Astrocyte (in vitro differentiated cells and primary cell): ENCODE data around the gene PDZD2. TPM values are rescaled to one million over a fixed set of nuclear protein-coding genes. Genes with fewer than 3 reads are reported as not detected.

Experiments
- DNase-seq: peaks from one replicate; pipeline ENCODE4 v3.0.0-alpha.2; 2010; ENCODE audit warnings: low read depth
- FAIRE-seq: peaks from 2 replicates; lab custom pipeline; 2011; peaks lifted over from hg19 to GRCh38; lab: Jason Lieb, UNC
- H2AFZ ChIP-seq: 2 replicates; pipeline ENCODE4 v1.6.0; 2012; ENCODE audit warnings: low read depth, low read length, inconsistent platforms
- H3K27ac ChIP-seq: 2 replicates; pipeline ENCODE4 v1.5.1; 2011; ENCODE audit warnings: low read depth, low read length, inconsistent platforms
- H3K27me3 ChIP-seq: 2 replicates; pipeline ENCODE4 v1.6.0; 2011; ENCODE audit warnings: low read length, inconsistent platforms; ENCODE audit not compliant: insufficient read depth
- H3K36me3 ChIP-seq: 2 replicates; pipeline ENCODE4 v1.5.1; 2011; ENCODE audit warnings: low read length, inconsistent platforms; ENCODE audit not compliant: insufficient read depth
- H3K4me1 ChIP-seq: 2 replicates; pipeline ENCODE4 v1.5.1; 2011; ENCODE audit warnings: low read length, inconsistent platforms; ENCODE audit not compliant: insufficient read depth
- H3K4me2 ChIP-seq: 2 replicates; pipeline ENCODE4 v1.6.0; 2012; ENCODE audit warnings: low read length, inconsistent platforms
- H3K4me3 ChIP-seq: 2 replicates; pipeline ENCODE4 v1.5.1; 2011; ENCODE audit warnings: low read depth, mild to moderate bottlenecking, low read length, inconsistent platforms; ENCODE audit not compliant: insufficient read depth
- H3K79me2 ChIP-seq: 2 replicates; pipeline ENCODE4 v1.6.0; 2012; ENCODE audit warnings: mild to moderate bottlenecking, low read length, inconsistent platforms; ENCODE audit not compliant: insufficient read depth
- H3K9ac ChIP-seq: 2 replicates; pipeline ENCODE4 v1.6.0; 2012; ENCODE audit warnings: mild to moderate bottlenecking, low read length, inconsistent platforms
- H3K9me3 ChIP-seq: 2 replicates; pipeline ENCODE4 v1.5.1; 2012; ENCODE audit warnings: low read depth, mild to moderate bottlenecking, low read length, inconsistent platforms; ENCODE audit not compliant: insufficient read depth
- H4K20me1 ChIP-seq: 2 replicates; pipeline ENCODE4 v1.6.0; 2012; ENCODE audit warnings: low read length, inconsistent platforms; ENCODE audit not compliant: insufficient read depth
- H3K27ac Mint-ChIP-seq: one replicate; pipeline ENCODE4 v1.8.0; 2021; ENCODE audit warnings: mild to moderate bottlenecking, mixed read lengths; ENCODE audit not compliant: unreplicated experiment
- H3K27me3 Mint-ChIP-seq: one replicate; pipeline ENCODE4 v1.8.0; 2021; ENCODE audit warnings: low read depth, mixed read lengths; ENCODE audit not compliant: unreplicated experiment
- H3K36me3 Mint-ChIP-seq: one replicate; pipeline ENCODE4 v1.8.0; 2021; ENCODE audit warnings: low read depth, mixed read lengths; ENCODE audit not compliant: unreplicated experiment
- H3K4me1 Mint-ChIP-seq: one replicate; pipeline ENCODE4 v1.8.0; 2021; ENCODE audit warnings: low read depth, mixed read lengths; ENCODE audit not compliant: unreplicated experiment
- H3K4me3 Mint-ChIP-seq: one replicate; pipeline ENCODE4 v1.8.0; 2021; ENCODE audit warnings: mild to moderate bottlenecking, moderate library complexity, mixed read lengths; ENCODE audit not compliant: unreplicated experiment
- H3K9me3 Mint-ChIP-seq: one replicate; pipeline ENCODE4 v1.8.0; 2021; ENCODE audit warnings: mild to moderate bottlenecking, mixed read lengths; ENCODE audit not compliant: unreplicated experiment
- EZH2 ChIP-seq: IDR thresholded peaks from 2 replicates; pipeline ENCODE4 v1.6.1; 2012; ENCODE audit warnings: mild to moderate bottlenecking, low read length, inconsistent platforms; ENCODE audit not compliant: insufficient read depth
- total RNA-seq: library from RNA; stranded (reverse); gene quantifications from 2 replicates; pipeline ENCODE4 v1.2.1, GENCODE V29; 2021
- TF ChIP-seq, protein P1 (sequence below): IDR thresholded peaks from 2 replicates; pipeline ENCODE4 v1.5.1; 2011; ENCODE audit warnings: low read depth, mild to moderate bottlenecking, inconsistent platforms, low read length, moderate library complexity; ENCODE audit not compliant: insufficient read depth

Gene PDZD2
- total RNA-seq, 1 donor from 2014 or later: 10.3 TPM

DNA sequence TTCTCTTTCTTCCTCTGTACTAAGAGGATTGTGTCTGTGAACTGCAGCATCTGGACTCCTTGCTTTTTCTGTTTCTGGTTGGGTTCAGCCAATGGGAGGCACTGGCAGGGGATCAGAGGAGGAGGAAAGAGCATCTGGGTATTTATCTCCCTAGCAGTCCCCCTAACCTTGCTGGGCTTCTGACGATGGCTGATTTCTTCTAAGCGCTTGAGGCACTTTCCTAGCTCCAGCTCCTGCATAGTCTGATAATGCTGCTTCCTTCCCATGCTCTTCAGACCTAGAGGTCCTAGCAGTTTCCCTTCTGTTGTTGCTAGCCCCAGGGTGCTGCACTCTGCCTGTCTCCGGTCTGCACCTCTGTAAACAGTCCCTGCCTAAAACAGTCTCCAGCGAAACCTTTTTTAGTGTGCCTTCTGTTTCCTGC, 225.1 kb downstream of the PDZD2 start:
- H3K4me3 Mint-ChIP-seq: no peak overlapping the region
- H3K36me3 Mint-ChIP-seq: peaks cover 8% of the 10 kb centered on the region
- no peak overlapping the region for H3K27ac Mint-ChIP-seq
- peaks cover 4% of the 10 kb centered on the region for H3K4me1 Mint-ChIP-seq
- H4K20me1 ChIP-seq: no peaks in the 10 kb centered on the region
- no peak overlapping the region for H3K27ac ChIP-seq
- no peak for TF ChIP-seq EZH2
- TF ChIP-seq, protein P1, sequence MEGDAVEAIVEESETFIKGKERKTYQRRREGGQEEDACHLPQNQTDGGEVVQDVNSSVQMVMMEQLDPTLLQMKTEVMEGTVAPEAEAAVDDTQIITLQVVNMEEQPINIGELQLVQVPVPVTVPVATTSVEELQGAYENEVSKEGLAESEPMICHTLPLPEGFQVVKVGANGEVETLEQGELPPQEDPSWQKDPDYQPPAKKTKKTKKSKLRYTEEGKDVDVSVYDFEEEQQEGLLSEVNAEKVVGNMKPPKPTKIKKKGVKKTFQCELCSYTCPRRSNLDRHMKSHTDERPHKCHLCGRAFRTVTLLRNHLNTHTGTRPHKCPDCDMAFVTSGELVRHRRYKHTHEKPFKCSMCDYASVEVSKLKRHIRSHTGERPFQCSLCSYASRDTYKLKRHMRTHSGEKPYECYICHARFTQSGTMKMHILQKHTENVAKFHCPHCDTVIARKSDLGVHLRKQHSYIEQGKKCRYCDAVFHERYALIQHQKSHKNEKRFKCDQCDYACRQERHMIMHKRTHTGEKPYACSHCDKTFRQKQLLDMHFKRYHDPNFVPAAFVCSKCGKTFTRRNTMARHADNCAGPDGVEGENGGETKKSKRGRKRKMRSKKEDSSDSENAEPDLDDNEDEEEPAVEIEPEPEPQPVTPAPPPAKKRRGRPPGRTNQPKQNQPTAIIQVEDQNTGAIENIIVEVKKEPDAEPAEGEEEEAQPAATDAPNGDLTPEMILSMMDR: no peak
- no peak overlapping the region for H3K9ac ChIP-seq
- no peak for FAIRE-seq
- no peak overlapping the region for H3K4me2 ChIP-seq
- H2AFZ ChIP-seq: no peak overlapping the region
- no peaks in the 10 kb centered on the region for H3K79me2 ChIP-seq
- no peaks in the 10 kb centered on the region for H3K4me1 ChIP-seq
- no peak overlapping the region for H3K4me3 ChIP-seq
- no peaks in the 10 kb centered on the region for H3K27me3 Mint-ChIP-seq
- no peak for DNase-seq
- peaks cover 1% of the 10 kb centered on the region for H3K9me3 ChIP-seq
- H3K27me3 ChIP-seq: no peaks in the 10 kb centered on the region
- peaks cover 4% of the 10 kb centered on the region for H3K9me3 Mint-ChIP-seq
- no peaks in the 10 kb centered on the region for H3K36me3 ChIP-seq

DNA sequence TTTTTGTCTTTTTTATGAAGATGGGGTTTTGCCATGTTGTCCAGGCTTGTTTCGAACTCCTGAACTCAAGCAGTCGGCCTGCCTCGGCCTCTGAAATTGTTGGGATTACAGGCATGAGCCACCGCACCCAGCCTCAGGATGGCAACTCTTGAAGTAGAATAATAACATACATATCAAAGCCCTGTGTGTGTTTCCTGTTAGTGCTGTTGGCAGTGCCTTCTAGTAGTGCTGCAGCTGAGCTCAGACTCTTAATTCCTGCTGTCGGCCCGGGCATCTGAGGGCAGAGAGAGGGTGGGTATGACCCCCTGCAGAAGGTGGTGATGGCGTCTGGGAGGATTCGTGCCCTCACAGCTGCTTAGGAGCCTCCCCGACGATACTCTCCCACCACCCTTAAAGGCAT, 227.2 kb downstream of the PDZD2 start:
- H3K9me3 Mint-ChIP-seq: no peaks in the 10 kb centered on the region
- no peak for FAIRE-seq
- H3K9me3 ChIP-seq: no peaks in the 10 kb centered on the region

DNA sequence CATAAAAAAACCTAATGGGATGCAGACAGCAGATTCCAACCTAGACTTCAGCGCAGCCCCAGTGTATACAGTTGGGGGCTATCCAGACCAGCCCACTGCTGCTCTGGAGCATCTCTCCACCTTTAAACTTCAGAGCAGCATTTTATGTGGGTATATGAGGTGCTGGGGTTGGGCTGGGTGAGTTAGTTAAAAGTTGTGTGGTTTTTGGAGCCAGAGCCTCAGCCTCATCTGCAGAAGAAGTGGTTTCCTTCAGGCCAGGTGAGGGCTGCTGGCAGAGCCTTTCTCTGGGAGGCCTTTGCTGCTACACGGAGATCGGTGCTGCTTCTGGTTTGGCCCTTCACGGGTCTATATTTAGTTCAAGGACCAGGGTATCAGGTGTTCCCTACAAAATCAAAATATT, 228.3 kb downstream of the PDZD2 start:
- no peak for TF ChIP-seq EZH2
- TF ChIP-seq, protein P1: no peak
- no peaks in the 10 kb centered on the region for H3K27me3 Mint-ChIP-seq
- H3K36me3 Mint-ChIP-seq: no peaks in the 10 kb centered on the region
- Histone ChIP-seq H3K27me3 (no peaks in the 10 kb centered on the region), H2AFZ (no peak overlapping the region), H3K36me3 (no peaks in the 10 kb centered on the region), H4K20me1 (no peaks in the 10 kb centered on the region), H3K4me3 (no peak overlapping the region), H3K9ac (no peak overlapping the region), H3K79me2 (no peaks in the 10 kb centered on the region), H3K4me2 (no peak overlapping the region), H3K27ac (no peak overlapping the region), H3K9me3 (no peaks in the 10 kb centered on the region), H3K4me1 (no peaks in the 10 kb centered on the region)
- H3K4me1 Mint-ChIP-seq: no peaks in the 10 kb centered on the region
- no peak overlapping the region for H3K27ac Mint-ChIP-seq
- no peak for FAIRE-seq
- no peak for DNase-seq
- H3K4me3 Mint-ChIP-seq: no peak overlapping the region
- H3K9me3 Mint-ChIP-seq: no peaks in the 10 kb centered on the region

More for the DNA sequence above, 227.2 kb downstream of the PDZD2 start:
- Histone ChIP-seq H3K4me1 (no peaks in the 10 kb centered on the region), H4K20me1 (no peaks in the 10 kb centered on the region), H3K4me3 (no peak overlapping the region), H3K27me3 (no peaks in the 10 kb centered on the region), H3K36me3 (no peaks in the 10 kb centered on the region), H2AFZ (no peak overlapping the region), H3K79me2 (no peaks in the 10 kb centered on the region), H3K9ac (no peak overlapping the region), H3K27ac (no peak overlapping the region), H3K4me2 (no peak overlapping the region)
- no peak for DNase-seq
- Mint-ChIP-seq H3K27me3 (no peaks in the 10 kb centered on the region), H3K4me1 (peaks cover 2% of the 10 kb centered on the region), H3K4me3 (no peak overlapping the region), H3K27ac (no peak overlapping the region), H3K36me3 (no peaks in the 10 kb centered on the region)
- TF ChIP-seq EZH2: no peak
- TF ChIP-seq, protein P1: no peak
